Endothelial cell (in vitro differentiated cells): ENCODE data around the gene SERPINA6. TPM values are rescaled to one million over a fixed set of nuclear protein-coding genes. Genes with fewer than 3 reads are reported as not detected.

Source experiments
- DNase-seq: peaks from one replicate; pipeline ENCODE4 v3.0.0; 2021; ENCODE audit warnings: low spot score
- H3K27ac Mint-ChIP-seq: one replicate; pipeline ENCODE4 v1.8.0; 2021; ENCODE audit warnings: mixed read lengths, inconsistent platforms; ENCODE audit not compliant: unreplicated experiment
- H3K27me3 Mint-ChIP-seq: one replicate; pipeline ENCODE4 v1.8.0; 2021; ENCODE audit warnings: mild to moderate bottlenecking, moderate library complexity, mixed read lengths, inconsistent platforms; ENCODE audit not compliant: unreplicated experiment
- H3K36me3 Mint-ChIP-seq: one replicate; pipeline ENCODE4 v1.8.0; 2021; ENCODE audit warnings: mild to moderate bottlenecking, low read depth, mixed read lengths, inconsistent platforms; ENCODE audit not compliant: unreplicated experiment
- H3K4me1 Mint-ChIP-seq: one replicate; pipeline ENCODE4 v1.8.0; 2021; ENCODE audit warnings: mild to moderate bottlenecking, mixed read lengths, inconsistent platforms; ENCODE audit not compliant: unreplicated experiment
- H3K4me3 Mint-ChIP-seq: one replicate; pipeline ENCODE4 v1.8.0; 2021; ENCODE audit warnings: mild to moderate bottlenecking, mixed read lengths, inconsistent platforms; ENCODE audit not compliant: unreplicated experiment
- H3K9me3 Mint-ChIP-seq: one replicate; pipeline ENCODE4 v1.8.0; 2021; ENCODE audit warnings: mixed read lengths, inconsistent platforms; ENCODE audit not compliant: unreplicated experiment
- total RNA-seq: library from RNA; stranded (reverse); fragmentation: NEBNext Ultra II Directional; extraction: Animal tissue kit (Norgen Biotek cat#: 25700); gene quantifications from one replicate; pipeline ENCODE4 v1.2.1, GENCODE V29; 2021; ENCODE audit not compliant: unreplicated experiment
- TF ChIP-seq, protein P1 (sequence below): fragments of 200-600 bp; sonication (generic); IDR thresholded peaks from one replicate; pipeline ENCODE4 v1.5.0; 2021; ENCODE audit warnings: antibody characterized with exemption; ENCODE audit not compliant: unreplicated experiment

SERPINA6 gene
- total RNA-seq, 1 donor from 2014 or later: not detected

- Mint-ChIP-seq H3K9me3 (no peaks in the 10 kb centered on the region), H3K36me3 (no peaks in the 10 kb centered on the region), H3K4me1 (peaks cover 6% of the 10 kb centered on the region)
Measured at GRCh38 chr14:94292872-94293577, 30.1 kb downstream of the SERPINA6 start, which contains the start of gene SERPINA10. SERPINA10 (minus strand) TSS chr14:94293268; CDS start chr14:94290593, 2,675 bp downstream.

DNA sequence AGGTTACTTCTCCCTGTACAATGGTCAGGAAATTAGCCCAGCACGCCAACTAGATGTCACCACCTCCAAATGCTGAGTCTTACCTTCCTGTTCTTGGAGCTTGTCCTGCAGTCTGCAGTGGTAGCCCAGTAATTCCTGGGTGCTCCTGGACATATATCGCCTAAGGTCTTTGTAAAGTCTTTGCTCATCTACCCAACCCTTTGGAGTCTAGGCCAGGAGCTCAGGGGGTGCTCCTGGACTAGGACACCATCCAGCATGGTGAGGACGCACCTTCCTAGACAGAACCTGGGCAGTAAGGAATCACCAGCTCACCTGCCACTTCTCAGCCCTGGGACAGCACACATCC is 30.6 kb downstream of the SERPINA6 start:
- no peaks in the 10 kb centered on the region for H3K9me3 Mint-ChIP-seq
- H3K27ac Mint-ChIP-seq: no peak overlapping the region
- H3K36me3 Mint-ChIP-seq: no peaks in the 10 kb centered on the region
- no peak overlapping the region for H3K4me3 Mint-ChIP-seq
- no peak for DNase-seq
- H3K27me3 Mint-ChIP-seq: peaks cover 2% of the 10 kb centered on the region
- peaks cover 11% of the 10 kb centered on the region for H3K4me1 Mint-ChIP-seq
- TF ChIP-seq, protein P1, sequence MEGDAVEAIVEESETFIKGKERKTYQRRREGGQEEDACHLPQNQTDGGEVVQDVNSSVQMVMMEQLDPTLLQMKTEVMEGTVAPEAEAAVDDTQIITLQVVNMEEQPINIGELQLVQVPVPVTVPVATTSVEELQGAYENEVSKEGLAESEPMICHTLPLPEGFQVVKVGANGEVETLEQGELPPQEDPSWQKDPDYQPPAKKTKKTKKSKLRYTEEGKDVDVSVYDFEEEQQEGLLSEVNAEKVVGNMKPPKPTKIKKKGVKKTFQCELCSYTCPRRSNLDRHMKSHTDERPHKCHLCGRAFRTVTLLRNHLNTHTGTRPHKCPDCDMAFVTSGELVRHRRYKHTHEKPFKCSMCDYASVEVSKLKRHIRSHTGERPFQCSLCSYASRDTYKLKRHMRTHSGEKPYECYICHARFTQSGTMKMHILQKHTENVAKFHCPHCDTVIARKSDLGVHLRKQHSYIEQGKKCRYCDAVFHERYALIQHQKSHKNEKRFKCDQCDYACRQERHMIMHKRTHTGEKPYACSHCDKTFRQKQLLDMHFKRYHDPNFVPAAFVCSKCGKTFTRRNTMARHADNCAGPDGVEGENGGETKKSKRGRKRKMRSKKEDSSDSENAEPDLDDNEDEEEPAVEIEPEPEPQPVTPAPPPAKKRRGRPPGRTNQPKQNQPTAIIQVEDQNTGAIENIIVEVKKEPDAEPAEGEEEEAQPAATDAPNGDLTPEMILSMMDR: no peak

More at GRCh38 chr14:94292872-94293577, 30.1 kb downstream of the SERPINA6 start, which contains the start of gene SERPINA10:
- TF ChIP-seq, protein P1: no peak
- DNase-seq: no peak
- H3K27ac Mint-ChIP-seq: no peak within 1 kb of the TSS
- H3K27me3 Mint-ChIP-seq: peaks cover 2% of the 10 kb centered on the region
- no peak within 1 kb of the TSS for H3K4me3 Mint-ChIP-seq

GRCh38 chr14:94291906-94292525 is 31.1 kb downstream of the SERPINA6 start:
- Mint-ChIP-seq H3K4me3 (no peak overlapping the region), H3K27me3 (peaks cover 2% of the 10 kb centered on the region), H3K9me3 (no peaks in the 10 kb centered on the region), H3K4me1 (peaks cover 12% of the 10 kb centered on the region), H3K36me3 (no peaks in the 10 kb centered on the region), H3K27ac (no peak overlapping the region)
- TF ChIP-seq, protein P1: no peak
- no peak for DNase-seq

DNA sequence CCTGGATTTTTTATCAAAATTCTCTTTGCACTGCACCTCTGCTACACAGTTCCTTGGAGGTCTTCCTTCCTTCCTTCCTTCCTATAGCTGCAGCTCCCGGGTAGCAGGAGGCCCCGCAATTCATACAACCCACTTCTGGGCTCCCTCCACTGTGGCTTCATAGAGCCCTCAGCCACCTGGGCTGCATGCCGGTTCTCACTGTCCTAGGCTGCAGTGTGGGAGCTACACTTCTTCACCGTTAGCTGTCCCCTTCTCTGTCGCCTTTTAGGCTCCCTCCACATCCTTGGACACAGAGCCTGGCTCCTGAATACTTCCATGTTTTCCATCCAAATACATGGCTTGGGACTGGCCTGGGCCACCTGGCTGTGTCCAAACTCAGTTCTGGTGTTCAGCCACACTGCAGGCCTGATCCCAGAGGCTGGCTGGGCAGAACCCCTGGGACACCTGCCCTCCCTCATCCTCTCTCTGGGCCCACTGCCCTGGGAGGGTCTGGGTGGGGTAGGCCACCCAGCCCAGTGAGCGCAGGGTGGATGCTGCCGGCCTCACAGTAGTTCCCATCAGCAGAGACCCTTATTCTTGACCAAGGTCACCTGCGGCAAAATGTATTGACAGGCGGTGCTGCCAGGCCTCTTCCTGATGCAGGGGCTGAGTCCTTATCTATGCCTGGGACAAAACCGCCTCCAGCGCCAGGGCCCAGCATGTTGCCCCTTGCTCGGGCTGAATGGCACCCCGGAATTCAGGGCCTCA is 31.8 kb downstream of the SERPINA6 start:
- Mint-ChIP-seq H3K27ac (no peak overlapping the region), H3K27me3 (peaks cover 2% of the 10 kb centered on the region), H3K4me3 (no peak overlapping the region), H3K36me3 (no peaks in the 10 kb centered on the region), H3K9me3 (no peaks in the 10 kb centered on the region), H3K4me1 (peaks cover 10% of the 10 kb centered on the region)
- no peak for DNase-seq
- TF ChIP-seq, protein P1: no peak
